Upper lobe of right lung (tissue), 1 donor: ENCODE results near the gene TAS1R1. TPM values are rescaled to one million over a fixed set of nuclear protein-coding genes. Genes with fewer than 3 reads are reported as not detected.

Experiments used
- ATAC-seq: fragments of 200-7000 bp; cut with Tn5 transposase; one replicate; pipeline ENCODE4 v1.9.1; 2020; ENCODE audit warnings: mild to moderate bottlenecking, moderate library complexity
- DNase-seq: peaks from one replicate; pipeline ENCODE4 v3.0.0-alpha.2; 2020
- H3K27ac ChIP-seq: fragments of 200-600 bp; one replicate; pipeline ENCODE4 v1.8.0; 2022
- H3K27me3 ChIP-seq: fragments of 200-600 bp; one replicate; pipeline ENCODE4 v1.8.0; 2022; ENCODE audit warnings: mild to moderate bottlenecking
- H3K36me3 ChIP-seq: fragments of 200-600 bp; one replicate; pipeline ENCODE4 v1.8.0; 2022
- H3K4me1 ChIP-seq: fragments of 200-600 bp; one replicate; pipeline ENCODE4 v1.8.0; 2022
- H3K4me3 ChIP-seq: fragments of 200-600 bp; one replicate; pipeline ENCODE4 v1.8.0; 2022; ENCODE audit warnings: mild to moderate bottlenecking
- H3K9me3 ChIP-seq: fragments of 200-600 bp; one replicate; pipeline ENCODE4 v1.8.0; 2022
- CTCF ChIP-seq: fragments of 200-600 bp; IDR thresholded peaks from one replicate; pipeline ENCODE4 v1.8.0; 2022; ENCODE audit warnings: antibody characterized with exemption
- intact Hi-C: fragments of 100-400 bp; cut with DNase I; formaldehyde crosslinking; loops from one replicate; pipeline ENCODE4 v1.11.0; 2022
- total RNA-seq: library from RNA; stranded (reverse); fragmentation: NEBNext Ultra II Directional; extraction: Animal tissue kit (Norgen Biotek cat#: 25700); gene quantifications from one replicate; pipeline ENCODE4 v1.2.1, GENCODE V29; 2021
- donor health status: DM: no; HTN: yes; CAD: no; lungs with severe emphysema.

The TAS1R1 gene
- total RNA-seq, 1 donor from 2014 or later = not detected

GRCh38 chr1:6585081-6585722 is 30.1 kb downstream of the TAS1R1 start:
- no peak for TF ChIP-seq CTCF
- H3K36me3 ChIP-seq = peaks cover 29% of the 10 kb centered on the region
- H3K9me3 ChIP-seq = no peaks in the 10 kb centered on the region
- H3K27ac ChIP-seq = no peak overlapping the region
- intact Hi-C loops = no loop called here
- no peaks in the 10 kb centered on the region for H3K27me3 ChIP-seq
- ATAC-seq = no peak
- peaks cover 36% of the 10 kb centered on the region for H3K4me1 ChIP-seq
- H3K4me3 ChIP-seq = no peak overlapping the region
- DNase-seq = no peak

DNA sequence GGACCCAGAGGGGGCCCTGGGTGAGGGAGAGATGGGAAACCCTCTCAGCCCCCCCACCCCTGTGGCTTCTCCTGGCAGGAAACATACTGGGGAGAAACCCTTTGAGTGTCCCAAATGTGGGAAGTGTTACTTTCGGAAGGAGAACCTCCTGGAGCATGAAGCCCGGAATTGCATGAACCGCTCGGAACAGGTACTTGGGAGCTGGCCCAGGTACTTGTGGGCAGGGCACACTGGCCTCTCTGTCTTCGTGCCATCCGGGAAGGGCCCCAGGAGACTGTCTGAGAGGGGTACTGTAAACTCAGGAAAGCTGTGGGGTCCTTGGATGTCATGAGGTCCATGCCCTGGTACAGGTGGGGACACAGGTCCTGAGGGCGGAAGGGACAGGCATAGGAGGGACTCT is 30.7 kb downstream of the TAS1R1 start:
- ATAC-seq (no peak), DNase-seq (no peak)
- no peak overlapping the region for H3K4me3 ChIP-seq
- H3K4me1 ChIP-seq = peaks cover 32% of the 10 kb centered on the region
- H3K36me3 ChIP-seq = peaks cover 36% of the 10 kb centered on the region
- no peaks in the 10 kb centered on the region for H3K9me3 ChIP-seq
- TF ChIP-seq CTCF = no peak
- no peak overlapping the region for H3K27ac ChIP-seq
- no peaks in the 10 kb centered on the region for H3K27me3 ChIP-seq
- intact Hi-C loops = no loop called here

DNA sequence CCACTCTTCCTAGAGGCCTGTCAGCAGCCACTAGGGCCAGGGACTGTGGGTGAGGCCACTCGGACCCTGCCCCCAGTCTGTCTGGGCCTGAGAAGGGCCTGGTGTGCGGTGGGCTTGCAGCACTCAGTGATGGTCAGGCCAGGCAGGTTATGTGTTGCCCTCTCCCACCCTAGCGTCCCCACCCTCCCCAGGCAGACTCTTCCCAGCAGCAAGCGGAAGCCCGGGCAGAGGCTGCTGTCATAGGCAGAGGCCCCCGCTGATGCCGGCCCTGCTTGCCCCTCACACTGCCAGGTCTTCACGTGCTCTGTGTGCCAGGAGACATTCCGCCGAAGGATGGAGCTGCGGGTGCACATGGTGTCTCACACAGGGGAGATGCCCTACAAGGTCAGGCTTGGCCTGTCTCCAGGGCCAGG is 31.3 kb downstream of the TAS1R1 start:
- Histone ChIP-seq H3K9me3 (no peaks in the 10 kb centered on the region), H3K4me1 (peaks cover 26% of the 10 kb centered on the region), H3K27me3 (no peaks in the 10 kb centered on the region), H3K27ac (no peak overlapping the region), H3K36me3 (peaks cover 36% of the 10 kb centered on the region), H3K4me3 (no peak overlapping the region)
- intact Hi-C loops = no loop called here
- no peak for TF ChIP-seq CTCF
- DNase-seq (no peak), ATAC-seq (no peak)

- H3K9me3 ChIP-seq = no peaks in the 10 kb centered on the region
- no peaks in the 10 kb centered on the region for H3K27me3 ChIP-seq
- DNase-seq (peak; percentile 72), ATAC-seq (peak; percentile 50)
- intact Hi-C loops = no loop called here
- peak overlapping the region; percentile 17 for H3K27ac ChIP-seq
- H3K4me1 ChIP-seq = peaks cover 16% of the 10 kb centered on the region
- peaks cover 41% of the 10 kb centered on the region for H3K36me3 ChIP-seq
- no peak overlapping the region for H3K4me3 ChIP-seq
- no peak for TF ChIP-seq CTCF
These were observed 32.3 kb downstream of the TAS1R1 start for GRCh38 chr1:6587261-6588005.

DNA sequence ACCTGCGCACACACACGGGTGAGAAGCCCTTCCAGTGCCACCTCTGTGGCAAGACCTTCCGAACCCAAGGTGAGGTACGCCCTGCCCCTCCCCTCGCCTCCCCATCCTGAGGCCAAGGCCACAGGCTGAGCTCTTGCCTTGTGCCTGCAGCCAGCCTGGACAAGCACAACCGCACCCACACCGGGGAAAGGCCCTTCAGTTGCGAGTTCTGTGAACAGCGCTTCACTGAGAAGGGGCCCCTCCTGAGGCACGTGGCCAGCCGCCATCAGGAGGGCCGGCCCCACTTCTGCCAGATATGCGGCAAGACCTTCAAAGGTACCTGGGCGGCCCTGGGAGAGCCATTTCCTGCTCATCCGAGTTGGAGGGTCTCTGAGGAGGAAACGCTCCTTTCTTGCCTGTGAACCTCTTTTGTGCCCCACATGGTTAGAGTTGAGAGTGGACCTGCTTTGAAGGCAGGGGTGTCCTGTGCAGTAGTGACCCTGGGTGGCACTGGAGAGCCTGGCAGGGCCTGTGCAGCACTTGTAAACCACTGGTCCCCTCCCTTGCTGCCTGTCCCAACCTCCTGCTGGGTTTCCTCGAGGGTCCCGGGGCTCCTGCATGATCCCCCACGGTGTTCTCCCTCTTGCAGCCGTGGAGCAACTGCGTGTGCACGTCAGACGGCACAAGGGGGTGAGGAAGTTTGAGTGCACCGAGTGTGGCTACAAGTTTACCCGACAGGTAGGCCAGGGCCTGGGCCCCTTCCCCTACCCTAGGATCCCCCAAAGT is 33.2 kb downstream of the TAS1R1 start:
- Histone ChIP-seq H3K4me1 (peaks cover 12% of the 10 kb centered on the region), H3K27me3 (no peaks in the 10 kb centered on the region), H3K9me3 (no peaks in the 10 kb centered on the region), H3K27ac (peak overlapping the region; percentile 17), H3K36me3 (peaks cover 50% of the 10 kb centered on the region), H3K4me3 (no peak overlapping the region)
- ATAC-seq (peak; percentile 69), DNase-seq (peak; percentile 86)
- intact Hi-C loops = no loop called here
- no peak for TF ChIP-seq CTCF
